Measurements from ENCODE around the gene ARMH1. TPM values are rescaled to one million over a fixed set of nuclear protein-coding genes. Genes with fewer than 3 reads are reported as not detected.

Gene ARMH1
- polyA plus RNA-seq, 1 of the 3 experiments (the other 2 are of a cell fraction), result 6.6 TPM

DNA sequence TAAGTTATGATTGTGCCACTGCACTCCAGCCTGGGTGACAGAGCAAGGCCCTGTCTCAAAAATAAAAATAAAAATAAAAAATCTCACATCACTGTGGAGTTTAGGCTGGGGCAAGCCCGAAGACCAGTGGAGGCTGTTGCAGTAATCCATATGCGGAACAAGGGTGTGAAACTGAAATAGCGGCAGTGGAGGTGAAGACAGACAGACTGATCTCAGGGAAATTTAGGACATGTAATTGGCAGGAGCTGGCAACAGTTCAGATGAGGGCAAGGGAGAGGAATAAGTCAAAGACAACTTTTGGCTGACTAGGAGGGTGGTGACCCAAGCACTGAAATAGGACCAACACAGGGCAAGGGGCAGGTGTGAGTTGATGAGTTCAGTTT is 8.4 kb downstream of the ARMH1 start (continued):
- TF ChIP-seq, protein P1, sequence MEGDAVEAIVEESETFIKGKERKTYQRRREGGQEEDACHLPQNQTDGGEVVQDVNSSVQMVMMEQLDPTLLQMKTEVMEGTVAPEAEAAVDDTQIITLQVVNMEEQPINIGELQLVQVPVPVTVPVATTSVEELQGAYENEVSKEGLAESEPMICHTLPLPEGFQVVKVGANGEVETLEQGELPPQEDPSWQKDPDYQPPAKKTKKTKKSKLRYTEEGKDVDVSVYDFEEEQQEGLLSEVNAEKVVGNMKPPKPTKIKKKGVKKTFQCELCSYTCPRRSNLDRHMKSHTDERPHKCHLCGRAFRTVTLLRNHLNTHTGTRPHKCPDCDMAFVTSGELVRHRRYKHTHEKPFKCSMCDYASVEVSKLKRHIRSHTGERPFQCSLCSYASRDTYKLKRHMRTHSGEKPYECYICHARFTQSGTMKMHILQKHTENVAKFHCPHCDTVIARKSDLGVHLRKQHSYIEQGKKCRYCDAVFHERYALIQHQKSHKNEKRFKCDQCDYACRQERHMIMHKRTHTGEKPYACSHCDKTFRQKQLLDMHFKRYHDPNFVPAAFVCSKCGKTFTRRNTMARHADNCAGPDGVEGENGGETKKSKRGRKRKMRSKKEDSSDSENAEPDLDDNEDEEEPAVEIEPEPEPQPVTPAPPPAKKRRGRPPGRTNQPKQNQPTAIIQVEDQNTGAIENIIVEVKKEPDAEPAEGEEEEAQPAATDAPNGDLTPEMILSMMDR (IDR thresholded peaks at IDR 0.05), result no peak
- no peak for TF ChIP-seq EZH2phosphoT487 (IDR thresholded peaks at IDR 0.05; ENCODE audit: borderline replicate concordance, low read depth)

DNA sequence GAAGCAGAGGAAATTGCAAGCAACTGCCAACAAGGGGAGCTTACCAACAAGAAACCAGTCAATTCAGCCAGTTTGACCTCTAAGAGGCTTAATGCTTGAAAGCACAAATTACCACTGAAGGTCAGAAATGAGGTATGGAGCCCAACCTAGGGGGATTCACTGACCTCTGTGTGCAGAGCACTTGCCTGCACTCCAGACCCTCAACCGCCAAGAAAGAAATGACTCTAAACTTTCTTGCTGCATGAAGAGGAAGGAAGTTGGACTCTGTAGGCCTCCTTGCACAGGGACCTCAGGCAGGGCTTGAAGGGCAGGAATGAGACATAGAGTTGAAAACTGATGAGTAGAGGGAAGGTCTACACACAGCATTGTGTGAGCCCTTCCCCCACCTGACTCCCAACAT is 10.0 kb downstream of the ARMH1 start:
- Histone ChIP-seq H3K4me3 (ENCODE audit: low read depth in 2 of 2, low read length in 1 of 2) (no peak overlapping the region), H3K79me2 (ENCODE audit: insufficient read depth) (no peaks in the 10 kb centered on the region), H3K36me3 (replicated peaks in 1 of 2; ENCODE audit: control insufficient read depth in 1 of 2, insufficient read depth in 2 of 2, low read length in 1 of 2) (no peaks in the 10 kb centered on the region), H4K20me1 (ENCODE audit: insufficient read depth) (no peaks in the 10 kb centered on the region), H3K27ac (ENCODE audit: low read depth in 2 of 2, low read length in 1 of 2) (no peak overlapping the region), H2AFZ (ENCODE audit: low read depth) (no peak overlapping the region), H3K9me3 (no peaks in the 10 kb centered on the region), H3K9ac (no peak overlapping the region), H3F3A (replicated peaks; ENCODE audit: insufficient read depth) (no peaks in the 10 kb centered on the region), H3K4me1 (ENCODE audit: control insufficient read depth in 1 of 2, insufficient read depth in 2 of 2, low read depth in 1 of 2, low read length in 1 of 2) (peaks cover 0 to 2% of the 10 kb centered on the region in 2 experiments; a peak in 1 of 4 replicates), H3K9me2 (no peaks in the 10 kb centered on the region), H3K27me3 (ENCODE audit: insufficient read depth) (no peaks in the 10 kb centered on the region), H3K4me2 (no peak overlapping the region)
- no peak for DNase-seq
- TF ChIP-seq, protein P2, sequence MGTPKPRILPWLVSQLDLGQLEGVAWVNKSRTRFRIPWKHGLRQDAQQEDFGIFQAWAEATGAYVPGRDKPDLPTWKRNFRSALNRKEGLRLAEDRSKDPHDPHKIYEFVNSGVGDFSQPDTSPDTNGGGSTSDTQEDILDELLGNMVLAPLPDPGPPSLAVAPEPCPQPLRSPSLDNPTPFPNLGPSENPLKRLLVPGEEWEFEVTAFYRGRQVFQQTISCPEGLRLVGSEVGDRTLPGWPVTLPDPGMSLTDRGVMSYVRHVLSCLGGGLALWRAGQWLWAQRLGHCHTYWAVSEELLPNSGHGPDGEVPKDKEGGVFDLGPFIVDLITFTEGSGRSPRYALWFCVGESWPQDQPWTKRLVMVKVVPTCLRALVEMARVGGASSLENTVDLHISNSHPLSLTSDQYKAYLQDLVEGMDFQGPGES (IDR thresholded peaks at IDR 0.05; ENCODE audit: low read depth, low read length), result no peak
- no peak for TF ChIP-seq MXI1 (IDR thresholded peaks at IDR 0.05; ENCODE audit: low read depth, low read length)
- TF ChIP-seq FOXM1 (IDR thresholded peaks at IDR 0.05; ENCODE audit: low read depth), result no peak
- TF ChIP-seq TCF12 (IDR thresholded peaks at IDR 0.05), result no peak
- no peak for TF ChIP-seq GABPA (IDR thresholded peaks at IDR 0.05; ENCODE audit: low read depth)
- 100% methylated on average over 1 of the region's 1 CpG for WGBS (ENCODE audit: low lambda C conversion rate)
- POLR2A ChIA-PET, result no interaction called here
- CTCF ChIA-PET, result interaction anchor here (0.8 to 1.4 kb wide), 4 partner anchors 31 to 112 kb away, joined by 3 to 4 read pairs (median 3); no protein-coding TSS in a partner anchor

DNA sequence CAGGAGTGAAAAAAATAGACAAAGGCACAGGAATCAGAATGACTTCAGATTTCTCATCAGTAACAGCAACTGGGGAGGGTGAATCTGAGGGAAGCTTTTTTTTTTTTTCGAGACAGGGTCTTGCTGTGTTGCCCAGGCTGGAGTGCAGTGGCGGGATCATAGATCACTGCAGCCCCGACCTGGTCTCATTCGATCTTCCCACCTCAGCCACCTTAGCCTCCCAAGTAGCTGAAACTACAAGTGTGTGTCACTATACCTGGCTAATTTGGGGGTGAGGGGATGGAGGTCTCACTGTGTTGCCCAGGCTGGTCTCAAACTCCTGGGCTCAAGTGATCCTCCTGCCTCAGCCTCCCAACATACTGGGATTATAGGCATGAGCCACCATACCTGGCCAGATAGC is 10.7 kb downstream of the ARMH1 start:
- H3K27me3 ChIP-seq (ENCODE audit: insufficient read depth), result no peaks in the 10 kb centered on the region
- ChIA-PET POLR2A (interaction anchor here (0.6 kb wide), 1 partner anchor 10 kb away, joined by 3 read pairs; no protein-coding TSS in a partner anchor), CTCF (interaction anchor here (1.3 kb wide), 1 partner anchor 33 kb away, joined by 3 read pairs; no protein-coding TSS in a partner anchor)
- peaks cover 0 to 2% of the 10 kb centered on the region in 2 experiments; a peak in 1 of 4 replicates for H3K4me1 ChIP-seq (ENCODE audit: control insufficient read depth in 1 of 2, insufficient read depth in 2 of 2, low read depth in 1 of 2, low read length in 1 of 2)
- H3K27ac ChIP-seq (ENCODE audit: low read depth in 2 of 2, low read length in 1 of 2), result no peak overlapping the region
- H2AFZ ChIP-seq (ENCODE audit: low read depth), result no peak overlapping the region
- no peak overlapping the region for H3K4me2 ChIP-seq
- no peak overlapping the region for H3K9ac ChIP-seq
- H3K36me3 ChIP-seq (replicated peaks in 1 of 2; ENCODE audit: control insufficient read depth in 1 of 2, insufficient read depth in 2 of 2, low read length in 1 of 2), result no peaks in the 10 kb centered on the region
- H3F3A ChIP-seq (replicated peaks; ENCODE audit: insufficient read depth), result no peaks in the 10 kb centered on the region
- 88% methylated on average over 4 of the region's 4 CpGs for WGBS (ENCODE audit: low lambda C conversion rate)
- H3K9me3 ChIP-seq, result no peaks in the 10 kb centered on the region
- no peaks in the 10 kb centered on the region for H3K79me2 ChIP-seq (ENCODE audit: insufficient read depth)
- H3K9me2 ChIP-seq, result no peaks in the 10 kb centered on the region
- no peaks in the 10 kb centered on the region for H4K20me1 ChIP-seq (ENCODE audit: insufficient read depth)
- no peak for DNase-seq
- H3K4me3 ChIP-seq (ENCODE audit: low read depth in 2 of 2, low read length in 1 of 2), result no peak overlapping the region
- no peak for TF ChIP-seq GABPA (IDR thresholded peaks at IDR 0.05; ENCODE audit: low read depth)
- TF ChIP-seq GATA2 (CRISPR knock-in tag; IDR thresholded peaks at IDR 0.05), result no peak
- TF ChIP-seq, protein P3, sequence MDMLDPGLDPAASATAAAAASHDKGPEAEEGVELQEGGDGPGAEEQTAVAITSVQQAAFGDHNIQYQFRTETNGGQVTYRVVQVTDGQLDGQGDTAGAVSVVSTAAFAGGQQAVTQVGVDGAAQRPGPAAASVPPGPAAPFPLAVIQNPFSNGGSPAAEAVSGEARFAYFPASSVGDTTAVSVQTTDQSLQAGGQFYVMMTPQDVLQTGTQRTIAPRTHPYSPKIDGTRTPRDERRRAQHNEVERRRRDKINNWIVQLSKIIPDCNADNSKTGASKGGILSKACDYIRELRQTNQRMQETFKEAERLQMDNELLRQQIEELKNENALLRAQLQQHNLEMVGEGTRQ (IDR thresholded peaks at IDR 0.05; ENCODE audit: borderline replicate concordance, low read depth, low read length), result no peak
- TF ChIP-seq CHD2 (IDR thresholded peaks at IDR 0.05; ENCODE audit: low read length, partially characterized antibody), result no peak
- TF ChIP-seq RCOR1 (IDR thresholded peaks at IDR 0.05; ENCODE audit: low read length), result no peak
- no peak for TF ChIP-seq POLR2AphosphoS5 (IDR thresholded peaks at IDR 0.05; ENCODE audit: low read depth, low read length)
- TF ChIP-seq, protein P4, sequence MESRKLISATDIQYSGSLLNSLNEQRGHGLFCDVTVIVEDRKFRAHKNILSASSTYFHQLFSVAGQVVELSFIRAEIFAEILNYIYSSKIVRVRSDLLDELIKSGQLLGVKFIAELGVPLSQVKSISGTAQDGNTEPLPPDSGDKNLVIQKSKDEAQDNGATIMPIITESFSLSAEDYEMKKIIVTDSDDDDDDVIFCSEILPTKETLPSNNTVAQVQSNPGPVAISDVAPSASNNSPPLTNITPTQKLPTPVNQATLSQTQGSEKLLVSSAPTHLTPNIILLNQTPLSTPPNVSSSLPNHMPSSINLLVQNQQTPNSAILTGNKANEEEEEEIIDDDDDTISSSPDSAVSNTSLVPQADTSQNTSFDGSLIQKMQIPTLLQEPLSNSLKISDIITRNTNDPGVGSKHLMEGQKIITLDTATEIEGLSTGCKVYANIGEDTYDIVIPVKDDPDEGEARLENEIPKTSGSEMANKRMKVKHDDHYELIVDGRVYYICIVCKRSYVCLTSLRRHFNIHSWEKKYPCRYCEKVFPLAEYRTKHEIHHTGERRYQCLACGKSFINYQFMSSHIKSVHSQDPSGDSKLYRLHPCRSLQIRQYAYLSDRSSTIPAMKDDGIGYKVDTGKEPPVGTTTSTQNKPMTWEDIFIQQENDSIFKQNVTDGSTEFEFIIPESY (IDR thresholded peaks at IDR 0.05; ENCODE audit: borderline replicate concordance, low read depth), result no peak
- TF ChIP-seq RXRA (IDR thresholded peaks at IDR 0.05; ENCODE audit: borderline replicate concordance, low read depth), result no peak
- TF ChIP-seq, protein P5, sequence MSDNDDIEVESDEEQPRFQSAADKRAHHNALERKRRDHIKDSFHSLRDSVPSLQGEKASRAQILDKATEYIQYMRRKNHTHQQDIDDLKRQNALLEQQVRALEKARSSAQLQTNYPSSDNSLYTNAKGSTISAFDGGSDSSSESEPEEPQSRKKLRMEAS (IDR thresholded peaks at IDR 0.05; ENCODE audit: low read depth), result no peak
- TF ChIP-seq TCF12 (IDR thresholded peaks at IDR 0.05), result no peak
- no peak for TF ChIP-seq FOXM1 (IDR thresholded peaks at IDR 0.05; ENCODE audit: low read depth)
- TF ChIP-seq, protein P1 (IDR thresholded peaks at IDR 0.05), result no peak
